ENCODE data around the gene NPIPB6. TPM values are rescaled to one million over a fixed set of nuclear protein-coding genes. Genes with fewer than 3 reads are reported as not detected.
A peak's percentile ranks its signal among the peaks of the same experiment; 100 is the strongest.

NPIPB6 gene
- total RNA-seq, 1 experiment from 2014 or later, result 2.6 TPM

DNA sequence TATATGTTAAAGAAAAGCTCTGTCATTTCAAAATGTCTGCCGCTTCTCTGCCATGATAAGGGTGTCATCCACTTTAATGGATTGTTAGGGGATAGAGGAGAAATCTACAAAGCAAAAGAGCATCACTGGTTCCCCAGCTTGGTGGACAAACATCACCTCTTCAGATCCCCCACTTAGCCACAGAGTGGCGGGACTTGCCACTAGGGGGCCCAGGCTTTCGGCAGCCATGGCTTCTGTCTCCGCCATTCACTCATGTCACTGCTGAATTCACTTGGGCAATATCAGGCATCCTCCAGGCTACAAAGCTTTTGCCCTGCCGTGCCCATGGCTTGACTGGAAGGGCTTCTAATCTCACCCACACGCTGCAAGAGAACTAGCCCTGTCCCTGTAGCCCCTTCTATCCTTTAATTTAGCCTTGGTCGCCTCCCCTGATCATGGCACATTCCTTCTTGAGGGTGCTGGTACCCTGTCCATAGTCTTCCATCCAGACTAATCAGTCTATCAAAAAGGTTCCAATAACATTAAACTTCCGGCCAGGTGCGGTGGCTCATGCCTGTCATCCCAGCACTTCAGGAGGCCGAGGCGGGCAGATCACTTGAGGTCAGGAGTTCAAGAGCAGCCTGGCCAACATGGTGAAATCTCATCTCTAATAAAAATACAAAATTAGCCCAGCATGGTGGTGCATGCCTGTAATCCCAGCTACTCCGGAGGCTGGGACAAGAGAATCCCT is 36.3 kb downstream of the NPIPB6 start:
- Mint-ChIP-seq H3K27me3 (ENCODE audit: unreplicated experiment) (no peaks in the 10 kb centered on the region), H3K36me3 (ENCODE audit: insufficient read depth, unreplicated experiment) (peaks cover 5% of the 10 kb centered on the region), H3K9me3 (ENCODE audit: low read depth, unreplicated experiment) (no peaks in the 10 kb centered on the region), H3K4me3 (ENCODE audit: low read depth, unreplicated experiment) (no peak overlapping the region), H3K27ac (ENCODE audit: unreplicated experiment) (no peak overlapping the region), H3K4me1 (ENCODE audit: low read depth, unreplicated experiment) (peaks cover 7% of the 10 kb centered on the region)
- peak; percentile 75 for DNase-seq
- intact Hi-C loops (cut with micrococcal nuclease; ENCODE audit: unreplicated experiment), result no loop called here
- TF ChIP-seq CTCF (IDR thresholded peaks at IDR 0.05; ENCODE audit: unreplicated experiment), result peak; percentile 80
- no TSS peak for BruUV-seq (replicated peaks)
- CTCF ChIA-PET, result no interaction called here

- H3K4me3 Mint-ChIP-seq (ENCODE audit: low read depth, unreplicated experiment), result no peak overlapping the region
- intact Hi-C loops (cut with micrococcal nuclease; ENCODE audit: unreplicated experiment), result no loop called here
- TF ChIP-seq CTCF (IDR thresholded peaks at IDR 0.05; ENCODE audit: unreplicated experiment), result no peak
- peaks cover 5% of the 10 kb centered on the region for H3K36me3 Mint-ChIP-seq (ENCODE audit: insufficient read depth, unreplicated experiment)
- H3K9me3 Mint-ChIP-seq (ENCODE audit: low read depth, unreplicated experiment), result no peaks in the 10 kb centered on the region
- no peaks in the 10 kb centered on the region for H3K27me3 Mint-ChIP-seq (ENCODE audit: unreplicated experiment)
- CTCF ChIA-PET, result interaction anchor here (0.7 kb wide), 1 partner anchor 89 kb away, joined by 3 read pairs; no protein-coding TSS in a partner anchor
- BruUV-seq (replicated peaks), result no TSS peak
- no peak overlapping the region for H3K27ac Mint-ChIP-seq (ENCODE audit: unreplicated experiment)
- peaks cover 7% of the 10 kb centered on the region for H3K4me1 Mint-ChIP-seq (ENCODE audit: low read depth, unreplicated experiment)
- DNase-seq, result no peak
Measured at GRCh38 chr16:28324887-28325279, 38.4 kb downstream of the NPIPB6 start.

DNA sequence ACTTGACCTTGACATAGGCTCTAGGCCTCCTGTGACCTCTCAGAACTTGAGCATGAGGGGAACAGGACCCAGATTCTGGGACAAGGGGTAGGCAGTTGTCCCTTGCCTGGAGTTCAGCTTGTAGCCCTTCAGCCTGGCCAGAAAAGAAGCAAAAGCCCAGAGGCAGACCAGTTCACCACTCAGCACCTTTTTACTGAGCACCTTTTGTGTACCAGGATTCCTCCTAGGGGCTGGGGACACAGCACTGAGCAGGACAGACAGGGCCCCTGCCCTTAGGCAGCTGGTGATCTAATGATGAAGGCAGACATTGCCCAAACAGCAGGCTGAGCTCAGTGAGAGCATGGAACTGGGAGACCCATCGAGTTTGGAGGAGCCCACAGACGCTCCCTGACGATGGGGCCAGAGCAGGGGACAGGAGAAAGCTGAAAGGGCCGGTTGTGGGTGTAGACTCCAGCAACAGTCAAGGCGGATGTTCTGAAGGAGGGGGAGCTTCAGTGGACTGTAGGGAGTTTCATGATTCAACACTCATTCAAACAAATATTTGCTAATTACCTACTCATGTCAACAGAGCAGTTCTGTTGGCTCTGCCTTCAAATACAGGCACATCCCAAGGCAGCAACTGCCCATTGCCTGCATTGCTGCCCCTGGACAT is 38.9 kb downstream of the NPIPB6 start:
- no TSS peak for BruUV-seq (replicated peaks)
- DNase-seq, result no peak
- Mint-ChIP-seq H3K27me3 (ENCODE audit: unreplicated experiment) (no peaks in the 10 kb centered on the region), H3K4me1 (ENCODE audit: low read depth, unreplicated experiment) (peaks cover 7% of the 10 kb centered on the region), H3K36me3 (ENCODE audit: insufficient read depth, unreplicated experiment) (peaks cover 5% of the 10 kb centered on the region), H3K27ac (ENCODE audit: unreplicated experiment) (no peak overlapping the region), H3K9me3 (ENCODE audit: low read depth, unreplicated experiment) (no peaks in the 10 kb centered on the region), H3K4me3 (ENCODE audit: low read depth, unreplicated experiment) (no peak overlapping the region)
- CTCF ChIA-PET, result interaction anchor here (0.7 kb wide), 1 partner anchor 88 kb away, joined by 3 read pairs; no protein-coding TSS in a partner anchor
- TF ChIP-seq CTCF (IDR thresholded peaks at IDR 0.05; ENCODE audit: unreplicated experiment), result no peak
- intact Hi-C loops (cut with micrococcal nuclease; ENCODE audit: unreplicated experiment), result no loop called here

GRCh38 chr16:28321700-28322411 is 41.5 kb downstream of the NPIPB6 start:
- Mint-ChIP-seq H3K4me3 (ENCODE audit: low read depth, unreplicated experiment) (no peak overlapping the region), H3K4me1 (ENCODE audit: low read depth, unreplicated experiment) (peaks cover 7% of the 10 kb centered on the region), H3K27ac (ENCODE audit: unreplicated experiment) (no peak overlapping the region), H3K9me3 (ENCODE audit: low read depth, unreplicated experiment) (no peaks in the 10 kb centered on the region), H3K27me3 (ENCODE audit: unreplicated experiment) (no peaks in the 10 kb centered on the region), H3K36me3 (ENCODE audit: insufficient read depth, unreplicated experiment) (peaks cover 7% of the 10 kb centered on the region)
- peak; percentile 88 for TF ChIP-seq CTCF (IDR thresholded peaks at IDR 0.05; ENCODE audit: unreplicated experiment)
- intact Hi-C loops (cut with micrococcal nuclease; ENCODE audit: unreplicated experiment), result no loop called here
- BruUV-seq (replicated peaks), result no TSS peak
- peak; percentile 69 for DNase-seq
- CTCF ChIA-PET, result interaction anchor here (0.6 to 1.2 kb wide), 2 partner anchors 40 to 655 kb away, joined by 3 to 4 read pairs; no protein-coding TSS in a partner anchor

Data from Calu3 (cell line).